KOPT-K1 (cell line): ENCODE data around the gene SPAG9.

Experiments
- H3K27ac ChIP-seq: fragments of 200-600 bp; sonication (generic); 2 replicates; pipeline ENCODE4 v1.5.1; 2016; ENCODE audit warnings: antibody characterized with exemption, mild to moderate bottlenecking, low read depth, low read length; ENCODE audit not compliant: poor library complexity, severe bottlenecking
- H3K36me3 ChIP-seq: fragments of 200-600 bp; sonication (generic); 2 replicates; pipeline ENCODE4 v1.5.1; 2017; ENCODE audit warnings: antibody characterized with exemption, mild to moderate bottlenecking, low read length, moderate library complexity; ENCODE audit not compliant: insufficient read depth
- H3K9me3 ChIP-seq: fragments of 200-600 bp; sonication (generic); 2 replicates; pipeline ENCODE4 v1.5.1; 2017; ENCODE audit warnings: antibody characterized with exemption, low read length, mild to moderate bottlenecking; ENCODE audit not compliant: insufficient read depth, poor library complexity, severe bottlenecking

Gene SPAG9

GRCh38 chr17:50926523-50926922, 194.1 kb downstream of the SPAG9 start:
- H3K9me3 ChIP-seq = no peaks in the 10 kb centered on the region
- no peak overlapping the region for H3K27ac ChIP-seq
- H3K36me3 ChIP-seq = no peaks in the 10 kb centered on the region

GRCh38 chr17:50925296-50925891, 195.3 kb downstream of the SPAG9 start:
- Histone ChIP-seq H3K9me3 (no peaks in the 10 kb centered on the region), H3K36me3 (no peaks in the 10 kb centered on the region), H3K27ac (no peak overlapping the region)

- Histone ChIP-seq H3K36me3 (no peaks in the 10 kb centered on the region), H3K9me3 (no peaks in the 10 kb centered on the region), H3K27ac (no peak overlapping the region)
These were observed 195.9 kb downstream of the SPAG9 start for GRCh38 chr17:50924800-50925199.

GRCh38 chr17:50924300-50924699, 196.4 kb downstream of the SPAG9 start:
- H3K36me3 ChIP-seq = no peaks in the 10 kb centered on the region
- H3K27ac ChIP-seq = no peak overlapping the region
- no peaks in the 10 kb centered on the region for H3K9me3 ChIP-seq

- H3K27ac ChIP-seq = no peak overlapping the region
- H3K9me3 ChIP-seq = no peaks in the 10 kb centered on the region
- H3K36me3 ChIP-seq = no peaks in the 10 kb centered on the region
These were observed 197.1 kb downstream of the SPAG9 start for GRCh38 chr17:50923611-50924010.

- no peaks in the 10 kb centered on the region for H3K9me3 ChIP-seq
- no peaks in the 10 kb centered on the region for H3K36me3 ChIP-seq
- H3K27ac ChIP-seq = no peak overlapping the region
These were observed 197.8 kb downstream of the SPAG9 start for GRCh38 chr17:50922721-50923405.

GRCh38 chr17:50922107-50922506, 198.6 kb downstream of the SPAG9 start:
- Histone ChIP-seq H3K9me3 (no peaks in the 10 kb centered on the region), H3K36me3 (no peaks in the 10 kb centered on the region), H3K27ac (no peak overlapping the region)

GRCh38 chr17:50920891-50921586, 199.6 kb downstream of the SPAG9 start:
- Histone ChIP-seq H3K27ac (no peak overlapping the region), H3K36me3 (no peaks in the 10 kb centered on the region), H3K9me3 (no peaks in the 10 kb centered on the region)

- Histone ChIP-seq H3K9me3 (no peaks in the 10 kb centered on the region), H3K36me3 (no peaks in the 10 kb centered on the region), H3K27ac (no peak overlapping the region)
These were observed 200.6 kb downstream of the SPAG9 start for GRCh38 chr17:50920041-50920410.

GRCh38 chr17:50919321-50920040, 201.2 kb downstream of the SPAG9 start:
- Histone ChIP-seq H3K9me3 (no peaks in the 10 kb centered on the region), H3K27ac (no peak overlapping the region), H3K36me3 (no peaks in the 10 kb centered on the region)

- Histone ChIP-seq H3K27ac (no peak overlapping the region), H3K36me3 (no peaks in the 10 kb centered on the region), H3K9me3 (no peaks in the 10 kb centered on the region)
These were observed 201.8 kb downstream of the SPAG9 start for GRCh38 chr17:50918933-50919296.

- Histone ChIP-seq H3K9me3 (no peaks in the 10 kb centered on the region), H3K36me3 (no peaks in the 10 kb centered on the region), H3K27ac (no peak overlapping the region)
These were observed 202.4 kb downstream of the SPAG9 start for GRCh38 chr17:50918071-50918932.

- Histone ChIP-seq H3K27ac (no peak overlapping the region), H3K9me3 (no peaks in the 10 kb centered on the region), H3K36me3 (no peaks in the 10 kb centered on the region)
These were observed 203.3 kb downstream of the SPAG9 start for GRCh38 chr17:50917418-50917743.

- no peak overlapping the region for H3K27ac ChIP-seq
- H3K9me3 ChIP-seq = no peaks in the 10 kb centered on the region
- no peaks in the 10 kb centered on the region for H3K36me3 ChIP-seq
These were observed 203.8 kb downstream of the SPAG9 start for GRCh38 chr17:50916708-50917417.
